RKO (cell line): ENCODE data around the gene LRRC26.
A peak's percentile ranks its signal among the peaks of the same experiment; 100 is the strongest.

Source experiments
- DNase-seq: peaks from one replicate; pipeline ENCODE4 v3.0.0-alpha.2; 2016; ENCODE audit warnings: low spot score

LRRC26 gene

GRCh38 chr9:137183980-137184595 is 14.2 kb upstream of the LRRC26 start:
- DNase-seq = no peak

GRCh38 chr9:137182836-137183235 is 13.0 kb upstream of the LRRC26 start:
- DNase-seq = no peak

GRCh38 chr9:137181680-137182079 is 11.8 kb upstream of the LRRC26 start:
- no peak for DNase-seq

- no peak for DNase-seq
Measured at GRCh38 chr9:137180491-137180890, 10.6 kb upstream of the LRRC26 start.

- no peak for DNase-seq
Measured at GRCh38 chr9:137179761-137180160, 9.9 kb upstream of the LRRC26 start.

GRCh38 chr9:137178939-137179630 is 9.2 kb upstream of the LRRC26 start:
- no peak for DNase-seq

- DNase-seq = no peak
Measured at GRCh38 chr9:137178201-137178938, 8.5 kb upstream of the LRRC26 start.

GRCh38 chr9:137176302-137177182 is 6.7 kb upstream of the LRRC26 start:
- no peak for DNase-seq

GRCh38 chr9:137175345-137175961 is 5.6 kb upstream of the LRRC26 start:
- DNase-seq = no peak

- no peak for DNase-seq
Measured at GRCh38 chr9:137174722-137175293, 5.0 kb upstream of the LRRC26 start.

- no peak for DNase-seq
Measured at GRCh38 chr9:137173796-137174664, 4.2 kb upstream of the LRRC26 start.

- no peak for DNase-seq
Measured at GRCh38 chr9:137172901-137173795, 3.3 kb upstream of the LRRC26 start.

GRCh38 chr9:137171149-137171900 is 1.5 kb upstream of the LRRC26 start:
- no peak for DNase-seq

- no peak for DNase-seq
Measured at GRCh38 chr9:137170486-137171148, 766 bp upstream of the LRRC26 start.

- DNase-seq = peak; percentile 97
Measured at GRCh38 chr9:137168904-137169856, 671 bp downstream of the LRRC26 start.

GRCh38 chr9:137168573-137168903 is 1.3 kb downstream of the LRRC26 start:
- peak; percentile 77 for DNase-seq
